HL-60 (cell line): Measurements from ENCODE around the gene RRP15.
A peak's percentile ranks its signal among the peaks of the same experiment; 100 is the strongest.

Source experiments
- DNase-seq, 2 experiments: peaks; one replicate each; pipeline ENCODE4 v3.0.0-alpha.2; 2010 to 2020; ENCODE audit warnings: low read depth in 1 of 2, low spot score in 1 of 2
- H3K27ac ChIP-seq: fragments of 250-450 bp; sonication (Bioruptor Pico); replicated peaks from 2 replicates; pipeline ENCODE4 v1.5.1; 2020; ENCODE audit warnings: mild to moderate bottlenecking, moderate library complexity
- H3K27me3 ChIP-seq: fragments of 250-450 bp; sonication (Bioruptor Pico); 2 replicates; pipeline ENCODE4 v1.5.1; 2021; ENCODE audit warnings: mild to moderate bottlenecking, moderate library complexity; ENCODE audit not compliant: insufficient read depth, poor library complexity, severe bottlenecking
- H3K4me3 ChIP-seq: replicated peaks from 2 replicates; pipeline ENCODE4 v1.5.1; 2011; ENCODE audit warnings: mild to moderate bottlenecking, control low read depth, low read length; ENCODE audit not compliant: insufficient read depth
- CTCF ChIP-seq: IDR thresholded peaks from one replicate; pipeline ENCODE4 v1.5.1; 2011; ENCODE audit warnings: low read length, control low read depth, inconsistent platforms; ENCODE audit not compliant: insufficient read depth
- GABPA ChIP-seq: IDR thresholded peaks from 2 replicates; pipeline ENCODE4 v1.6.1; 2012; ENCODE audit warnings: low read depth
- POLR2AphosphoS5 ChIP-seq: IDR thresholded peaks from 2 replicates; pipeline ENCODE4 v1.6.1; 2012; ENCODE audit warnings: low read depth
- REST ChIP-seq: IDR thresholded peaks from 2 replicates; pipeline ENCODE4 v1.6.1; 2012; ENCODE audit warnings: low read depth; ENCODE audit not compliant: insufficient replicate concordance
- SPI1 ChIP-seq: IDR thresholded peaks from 2 replicates; pipeline ENCODE4 v1.6.1; 2012; ENCODE audit warnings: low read depth, mild to moderate bottlenecking, borderline replicate concordance

Gene RRP15

GRCh38 chr1:218357211-218357892, 72.3 kb downstream of the RRP15 start:
- Histone ChIP-seq H3K4me3 (no peak overlapping the region), H3K27ac (no peak overlapping the region), H3K27me3 (no peaks in the 10 kb centered on the region)
- TF ChIP-seq REST (no peak), GABPA (no peak), SPI1 (peak; percentile 40; the same call in 1 of the 2 replicates), CTCF (no peak), POLR2AphosphoS5 (no peak)
- DNase-seq = peak in 1 of 2 experiments; percentile 50

- no peak for DNase-seq
- Histone ChIP-seq H3K4me3 (no peak overlapping the region), H3K27ac (no peak overlapping the region), H3K27me3 (no peaks in the 10 kb centered on the region)
- TF ChIP-seq CTCF (no peak), SPI1 (no peak), REST (no peak), POLR2AphosphoS5 (no peak), GABPA (no peak)
These were observed 72.8 kb downstream of the RRP15 start for GRCh38 chr1:218357893-218358232.

GRCh38 chr1:218361298-218362065, 76.4 kb downstream of the RRP15 start:
- TF ChIP-seq SPI1 = no peak
- no peak for TF ChIP-seq GABPA
- no peak for TF ChIP-seq POLR2AphosphoS5
- no peak for TF ChIP-seq CTCF
- no peak for TF ChIP-seq REST
- H3K27ac ChIP-seq = no peak overlapping the region
- H3K4me3 ChIP-seq = no peak overlapping the region
- DNase-seq = no peak
- no peaks in the 10 kb centered on the region for H3K27me3 ChIP-seq
